ENCODE measurements around the gene CEP20.

The CEP20 gene

GRCh38 chr16:15832241-15832640 is 56.2 kb downstream of the CEP20 start:
- no peak for DNase-seq (ENCODE audit: low read depth in 2 of 2)

GRCh38 chr16:15830832-15831451 is 57.5 kb downstream of the CEP20 start:
- no peak for DNase-seq (ENCODE audit: low read depth in 2 of 2)

- DNase-seq (ENCODE audit: low read depth in 2 of 2) = no peak
These were observed 58.9 kb downstream of the CEP20 start for GRCh38 chr16:15829460-15829859.

- DNase-seq (ENCODE audit: low read depth in 2 of 2) = no peak
These were observed 60.6 kb downstream of the CEP20 start for GRCh38 chr16:15827709-15828343.

- no peak for DNase-seq (ENCODE audit: low read depth in 2 of 2)
These were observed 61.1 kb downstream of the CEP20 start for GRCh38 chr16:15827299-15827698.

GRCh38 chr16:15825750-15826305 is 62.6 kb downstream of the CEP20 start:
- no peak for DNase-seq (ENCODE audit: low read depth in 2 of 2)

GRCh38 chr16:15822957-15823356 is 65.4 kb downstream of the CEP20 start:
- no peak for DNase-seq (ENCODE audit: low read depth in 2 of 2)

GRCh38 chr16:15820837-15821236 is 67.6 kb downstream of the CEP20 start:
- DNase-seq (ENCODE audit: low read depth in 2 of 2) = no peak

- DNase-seq (ENCODE audit: low read depth in 2 of 2) = no peak
These were observed 69.4 kb downstream of the CEP20 start for GRCh38 chr16:15819046-15819445.

GRCh38 chr16:15817446-15817845 is 71.0 kb downstream of the CEP20 start:
- DNase-seq (ENCODE audit: low read depth in 2 of 2) = no peak

GRCh38 chr16:15816228-15816627 is 72.2 kb downstream of the CEP20 start:
- DNase-seq (ENCODE audit: low read depth in 2 of 2) = no peak

Data from activated CD4-positive, alpha-beta T cell treated with anti-CD3 and anti-CD28 coated beads for 24 hours (primary cell).